Retinal pigment epithelial cell (primary cell): ENCODE data around the gene CHCHD6.

Source experiments
- DNase-seq: peaks from one replicate; pipeline ENCODE4 v3.0.0-alpha.2; 2010; ENCODE audit warnings: low read depth
- H3K4me3 ChIP-seq: 2 replicates; pipeline ENCODE4 v1.5.1; 2011; ENCODE audit warnings: mild to moderate bottlenecking, low read length, control low read depth, moderate library complexity
- CTCF ChIP-seq: conservative IDR thresholded peaks from 2 replicates; pipeline ENCODE4 v1.5.1; 2011; ENCODE audit warnings: low read depth, low read length, control low read depth, inconsistent platforms

The CHCHD6 gene

GRCh38 chr3:126866175-126866759, 162.2 kb downstream of the CHCHD6 start:
- no peak for TF ChIP-seq CTCF
- H3K4me3 ChIP-seq: no peak overlapping the region
- no peak for DNase-seq

- no peak overlapping the region for H3K4me3 ChIP-seq
- TF ChIP-seq CTCF: no peak
- DNase-seq: no peak
Observed at GRCh38 chr3:126867190-126867862, 163.3 kb downstream of the CHCHD6 start.

- H3K4me3 ChIP-seq: no peak overlapping the region
- no peak for DNase-seq
- TF ChIP-seq CTCF: no peak
Observed at GRCh38 chr3:126867863-126868200, 163.8 kb downstream of the CHCHD6 start.

- TF ChIP-seq CTCF: no peak
- H3K4me3 ChIP-seq: no peak overlapping the region
- DNase-seq: no peak
Observed at GRCh38 chr3:126870608-126871210, 166.7 kb downstream of the CHCHD6 start.

- no peak for TF ChIP-seq CTCF
- no peak for DNase-seq
Observed at GRCh38 chr3:126872701-126873342, 168.8 kb downstream of the CHCHD6 start.

GRCh38 chr3:126873416-126873815, 169.4 kb downstream of the CHCHD6 start:
- DNase-seq: no peak
- no peak overlapping the region for H3K4me3 ChIP-seq
- no peak for TF ChIP-seq CTCF

More at GRCh38 chr3:126872701-126873342, 168.8 kb downstream of the CHCHD6 start:
- no peak overlapping the region for H3K4me3 ChIP-seq
